Kidney (tissue), 14 donors: ENCODE results near the gene ARMC12. TPM values are rescaled to one million over a fixed set of nuclear protein-coding genes. Genes with fewer than 3 reads are reported as not detected.

Source experiments
- DNase-seq, 5 donors: peaks; one replicate each; pipeline ENCODE4 v3.0.0-alpha.2; 2013 to 2020
- FAIRE-seq: peaks from 2 replicates; lab custom pipeline; 2012; peaks lifted over from hg19 to GRCh38; lab: Jason Lieb, UNC
- H3K27ac ChIP-seq, 2 donors: one replicate each; pipeline ENCODE4 v1.7.0; 2013; ENCODE audit warnings: low read depth in 2 of 2, low read length in 2 of 2, inconsistent platforms in 1 of 2
- H3K27me3 ChIP-seq: one replicate; pipeline ENCODE4 v1.7.1; 2013; ENCODE audit warnings: low read length, inconsistent platforms; ENCODE audit not compliant: control insufficient read depth, insufficient read depth
- H3K36me3 ChIP-seq, 3 donors: one replicate each; pipeline versions ENCODE4 v1.7.0 to v1.7.1; 2013; ENCODE audit warnings: low read length in 3 of 3, control low read depth in 1 of 3, inconsistent platforms in 1 of 3; ENCODE audit not compliant: insufficient read depth in 3 of 3, control insufficient read depth in 2 of 3
- H3K4me1 ChIP-seq, 3 donors: one replicate each; pipeline versions ENCODE4 v1.7.0 to v1.7.1; 2013; ENCODE audit warnings: low read length in 3 of 3, inconsistent platforms in 1 of 3, low read depth in 1 of 3; ENCODE audit not compliant: control insufficient read depth in 2 of 3, insufficient read depth in 2 of 3
- H3K4me3 ChIP-seq, 3 donors: one replicate each; pipeline versions ENCODE4 v1.7.0 to v1.8.1; 2013; ENCODE audit warnings: low read length in 3 of 3, control low read depth in 1 of 3, inconsistent platforms in 1 of 3
- H3K9ac ChIP-seq, 3 donors: one replicate each; pipeline versions ENCODE4 v1.7.0 to v1.7.1; 2013; ENCODE audit warnings: low read length in 3 of 3, control low read depth in 1 of 3, inconsistent platforms in 1 of 3
- H3K9me3 ChIP-seq, 3 donors: one replicate each; pipeline versions ENCODE4 v1.7.0 to v1.7.1; 2013; ENCODE audit warnings: low read length in 3 of 3, control low read depth in 1 of 3, inconsistent platforms in 1 of 3; ENCODE audit not compliant: control insufficient read depth in 2 of 3, insufficient read depth in 1 of 3
- intact Hi-C: fragments of 100-400 bp; cut with DNase I; formaldehyde crosslinking; loops from one replicate; pipeline ENCODE4 v1.11.1; 2022
- polyA plus RNA-seq: library from polyadenylated mRNA; stranded (reverse); fragments of 350-450 nt; fragmentation: Illumina TruSeq; extraction: RNeasy Lipid Tissue Mini Kit (QIAGEN cat#74804); gene quantifications from one replicate; pipeline ENCODE4 v1.2.3, GENCODE V29; 2014; ENCODE audit warnings: low read depth, low replicate concordance; ENCODE audit not compliant: insufficient read depth
- total RNA-seq: library from RNA; stranded (reverse); fragmentation: NEBNext Ultra II Directional; extraction: Animal tissue kit (Norgen Biotek cat#: 25700); gene quantifications from one replicate; pipeline ENCODE4 v1.2.1, GENCODE V29; 2021
- TF ChIP-seq, protein P1 (sequence below): IDR thresholded peaks from 3 replicates; pipeline ENCODE4 v1.5.1; 2012; ENCODE audit warnings: mild to moderate bottlenecking, moderate library complexity, borderline replicate concordance; ENCODE audit not compliant: insufficient read depth; ENCODE audit errors: extremely low read depth
- donor health status: control.
- donor health status: control.
- donor health status: control.
- donor health status: control.
- donor health status: control.
- donor health status: DM: yes; HTN: yes; CAD: no.
- donor health status: Normal renal cell carcinoma (clear cell type).

The ARMC12 gene
- total and polyA plus RNA-seq, 2 donors from 2014 or later: 0.47 to 0.69 TPM

DNA sequence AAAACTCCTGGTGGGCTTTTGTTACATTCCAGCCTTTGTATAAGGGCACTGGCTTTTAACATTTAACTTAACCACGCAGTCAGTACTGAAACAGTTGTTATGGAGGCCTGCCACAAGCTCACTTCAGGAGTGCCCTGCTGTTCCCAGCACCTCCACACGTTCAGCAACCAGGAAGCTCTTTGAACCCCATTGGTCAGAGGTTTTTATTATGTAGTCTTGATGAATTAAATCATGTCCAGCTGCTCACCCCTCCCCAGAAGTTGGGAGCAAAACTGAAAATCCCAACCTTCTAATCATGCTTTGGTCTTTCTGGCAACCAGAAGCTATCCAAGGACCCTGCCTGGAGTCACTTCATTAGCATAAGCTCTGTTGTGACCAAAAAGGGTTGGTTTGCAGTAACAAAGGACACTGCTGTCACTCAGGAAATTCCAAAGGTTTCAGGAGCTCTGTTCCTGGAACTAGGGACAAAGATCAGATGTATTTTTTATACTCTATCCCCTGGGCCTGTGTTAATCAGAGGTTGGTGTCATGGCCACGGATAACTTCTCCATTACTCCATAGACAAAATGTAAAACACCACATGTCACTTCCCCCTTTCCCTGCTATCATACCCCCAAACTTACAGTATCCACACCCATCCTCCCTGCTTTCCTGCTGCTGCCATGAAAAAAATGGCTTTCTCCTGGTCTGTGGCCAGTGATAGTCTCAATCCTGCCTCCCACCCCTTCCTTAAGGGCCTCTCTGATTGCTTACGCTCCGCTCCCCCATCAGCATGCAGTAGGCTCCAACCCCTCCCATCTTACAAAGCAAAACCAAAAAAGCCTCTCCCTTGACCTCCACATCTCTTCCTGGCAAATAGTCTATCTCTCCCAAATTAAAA lies 3.1 kb downstream of the ARMC12 start:
- peak overlapping the region in 1 of 2 donors; percentile 18 for H3K27ac ChIP-seq
- intact Hi-C loops: loop anchor here (5.0 kb wide), 2 partner anchors 158 to 218 kb away; no protein-coding TSS in a partner anchor

DNA sequence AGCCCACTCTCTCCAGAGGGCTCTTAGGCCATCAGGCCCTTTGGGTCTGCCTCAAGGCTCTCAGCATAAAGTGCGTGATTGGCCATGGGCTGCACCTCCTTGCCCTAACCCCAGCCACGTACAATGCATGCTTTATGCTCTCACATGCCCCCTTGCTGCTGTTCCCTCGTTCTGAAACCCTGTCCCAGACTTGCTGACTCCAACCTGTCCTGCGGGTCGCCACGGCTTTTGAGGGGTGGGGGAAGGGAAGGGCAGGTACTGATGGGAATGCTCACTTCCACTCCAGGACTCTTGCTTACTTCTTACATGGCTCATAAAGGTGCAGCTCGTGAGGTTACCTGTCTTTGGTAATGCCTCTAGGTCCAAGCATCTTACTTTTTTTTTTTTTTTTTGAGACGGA lies 6.0 kb downstream of the ARMC12 start:
- TF ChIP-seq, protein P1, sequence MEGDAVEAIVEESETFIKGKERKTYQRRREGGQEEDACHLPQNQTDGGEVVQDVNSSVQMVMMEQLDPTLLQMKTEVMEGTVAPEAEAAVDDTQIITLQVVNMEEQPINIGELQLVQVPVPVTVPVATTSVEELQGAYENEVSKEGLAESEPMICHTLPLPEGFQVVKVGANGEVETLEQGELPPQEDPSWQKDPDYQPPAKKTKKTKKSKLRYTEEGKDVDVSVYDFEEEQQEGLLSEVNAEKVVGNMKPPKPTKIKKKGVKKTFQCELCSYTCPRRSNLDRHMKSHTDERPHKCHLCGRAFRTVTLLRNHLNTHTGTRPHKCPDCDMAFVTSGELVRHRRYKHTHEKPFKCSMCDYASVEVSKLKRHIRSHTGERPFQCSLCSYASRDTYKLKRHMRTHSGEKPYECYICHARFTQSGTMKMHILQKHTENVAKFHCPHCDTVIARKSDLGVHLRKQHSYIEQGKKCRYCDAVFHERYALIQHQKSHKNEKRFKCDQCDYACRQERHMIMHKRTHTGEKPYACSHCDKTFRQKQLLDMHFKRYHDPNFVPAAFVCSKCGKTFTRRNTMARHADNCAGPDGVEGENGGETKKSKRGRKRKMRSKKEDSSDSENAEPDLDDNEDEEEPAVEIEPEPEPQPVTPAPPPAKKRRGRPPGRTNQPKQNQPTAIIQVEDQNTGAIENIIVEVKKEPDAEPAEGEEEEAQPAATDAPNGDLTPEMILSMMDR: no peak
- Histone ChIP-seq H3K27ac (no peak overlapping the region), H3K36me3 (no peaks in the 10 kb centered on the region), H3K4me3 (no peak overlapping the region), H3K9ac (no peak overlapping the region), H3K9me3 (peaks cover 0 to under 1% (median 0%) of the 10 kb centered on the region in 3 donors), H3K27me3 (no peaks in the 10 kb centered on the region), H3K4me1 (peaks cover 2 to 6% (median 3%) of the 10 kb centered on the region in 3 donors)
- DNase-seq: no peak
- intact Hi-C loops: no loop called here
- no peak for FAIRE-seq

More for the DNA sequence above, 3.1 kb downstream of the ARMC12 start:
- Histone ChIP-seq H3K9me3 (no peaks in the 10 kb centered on the region), H3K9ac (no peak overlapping the region), H3K4me3 (no peak overlapping the region), H3K36me3 (no peaks in the 10 kb centered on the region), H3K27me3 (no peaks in the 10 kb centered on the region), H3K4me1 (peaks cover 3 to 10% (median 9%) of the 10 kb centered on the region in 3 donors)
- TF ChIP-seq, protein P1: no peak
- peak in 1 of 5 donors; percentile 31 for DNase-seq
- no peak for FAIRE-seq

DNA sequence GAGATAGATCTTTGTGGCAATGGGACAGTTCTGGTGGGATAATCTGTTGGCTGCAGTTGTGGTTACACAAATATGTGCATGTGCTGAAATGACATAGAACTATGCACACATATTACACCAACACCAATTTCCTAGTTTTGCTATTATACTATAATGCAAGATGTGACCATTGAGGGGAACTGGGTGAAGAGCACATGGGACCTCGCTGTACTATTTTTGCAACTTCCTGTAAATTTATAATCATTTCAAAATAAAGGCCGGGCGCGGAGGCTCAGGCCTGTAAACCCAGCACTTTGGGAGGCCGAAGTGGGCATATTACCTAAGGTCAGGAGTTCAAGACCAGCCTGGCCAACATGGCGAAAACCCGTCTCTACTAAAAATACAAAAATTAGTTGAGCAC lies 8.7 kb downstream of the ARMC12 start:
- no peak for FAIRE-seq
- Histone ChIP-seq H3K4me1 (peaks cover 0 to under 1% (median 0%) of the 10 kb centered on the region in 3 donors), H3K36me3 (no peaks in the 10 kb centered on the region), H3K27me3 (no peaks in the 10 kb centered on the region), H3K27ac (no peak overlapping the region), H3K4me3 (no peak overlapping the region), H3K9me3 (peaks cover 0 to 3% (median 0%) of the 10 kb centered on the region in 3 donors), H3K9ac (no peak overlapping the region)
- intact Hi-C loops: no loop called here
- DNase-seq: no peak
- TF ChIP-seq, protein P1: no peak
